Thyroid gland (tissue), 4 donors: Measurements from ENCODE around the gene MAST3. TPM values are rescaled to one million over a fixed set of nuclear protein-coding genes. Genes with fewer than 3 reads are reported as not detected.

Source experiments
- DNase-seq, 2 donors: peaks; one replicate each; pipeline ENCODE4 v3.0.0-alpha.2; 2019
- H3K27ac ChIP-seq, 3 donors: fragments of 200-600 bp; sonication (generic); 1 replicate in 2 of 3; 2 replicates in 1 of 3; pipeline ENCODE4 v1.5.1; 2016 to 2019; ENCODE audit warnings: mild to moderate bottlenecking in 1 of 3, moderate library complexity in 1 of 3
- H3K27me3 ChIP-seq: fragments of 200-600 bp; sonication (generic); one replicate; pipeline ENCODE4 v1.5.1; 2019
- H3K36me3 ChIP-seq, 2 donors: fragments of 200-600 bp; sonication (generic); one replicate each; pipeline ENCODE4 v1.5.1; 2016 to 2019
- H3K4me1 ChIP-seq, 2 donors: fragments of 200-600 bp; sonication (generic); one replicate each; pipeline ENCODE4 v1.5.1; 2017 to 2019
- H3K4me3 ChIP-seq, 3 donors: fragments of 200-600 bp; sonication (generic); replicated peaks in 1 of 3; 1 replicate in 2 of 3; 2 replicates in 1 of 3; pipeline ENCODE4 v1.5.1; 2016; ENCODE audit warnings: mild to moderate bottlenecking in 1 of 3
- H3K9me3 ChIP-seq: fragments of 200-600 bp; sonication (generic); one replicate; pipeline ENCODE4 v1.5.1; 2017
- POLR2A ChIP-seq, 2 donors: fragments of 450-650 bp; IDR thresholded peaks; one replicate each; pipeline ENCODE4 v1.6.1; 2017; ENCODE audit warnings: antibody characterized with exemption in 2 of 2, mild to moderate bottlenecking in 2 of 2, moderate library complexity in 1 of 2
- WGBS, 2 donors: methylation state at CpG; one replicate each; pipeline ENCODE4 v1.1.5; 2017; 5-methylcytosine and 5-hydroxymethylcytosine counted together
- intact Hi-C: fragments of 100-400 bp; cut with DNase I; formaldehyde crosslinking; loops from one replicate; pipeline ENCODE4 v1.15.1; 2023
- small RNA-seq: library from RNA; depleted of rRNA; stranded (forward); fragments of <200 nt; gene quantifications from one replicate; pipeline ENCODE3, GENCODE V24; 2016
- total RNA-seq, 4 donors: library from RNA; depleted of rRNA; stranded (reverse); fragments of >200 nt; gene quantifications; one replicate each; pipeline ENCODE4 v1.2.3, GENCODE V29; 2016
- TF ChIP-seq, protein P1 (sequence below), 6 experiments: fragments of 200-600 bp in 3 of 6; fragments of 450-650 bp in 3 of 6; sonication (generic) in 3 of 6; IDR thresholded peaks; one replicate each; pipeline ENCODE4 v1.5.1; 2016 to 2019; ENCODE audit warnings: antibody characterized with exemption in 6 of 6, mild to moderate bottlenecking in 2 of 6, inconsistent platforms in 1 of 6, moderate library complexity in 1 of 6

Gene MAST3
- total RNA-seq, 4 donors from 2014 or later = 4.8 to 5.6 (median 5.0) TPM

DNA sequence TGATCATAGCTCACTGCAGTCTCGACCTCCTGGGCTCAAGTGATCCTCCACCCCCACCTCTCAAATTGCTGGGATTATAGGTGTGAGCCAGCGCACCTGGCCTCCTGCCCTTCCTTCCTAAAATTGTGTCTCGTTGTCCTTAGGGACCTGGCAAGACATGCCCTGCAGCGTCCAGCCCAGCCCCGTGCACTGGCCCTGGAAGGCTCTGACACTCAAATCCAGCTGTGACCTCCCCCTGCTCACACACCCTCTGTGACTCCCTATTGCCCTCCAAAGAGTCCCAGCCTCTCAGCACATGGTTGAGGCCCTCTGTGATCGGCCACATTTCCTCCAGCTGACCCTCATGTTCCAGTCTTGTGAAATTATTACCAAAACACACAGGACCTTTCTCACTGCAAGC is 100.4 kb downstream of the MAST3 start:
- H3K27ac ChIP-seq = no peak overlapping the region
- DNase-seq = no peak
- H3K4me3 ChIP-seq = no peak overlapping the region
- H3K36me3 ChIP-seq = peaks cover 0 to 14% of the 10 kb centered on the region in 2 donors
- no peaks in the 10 kb centered on the region for H3K9me3 ChIP-seq
- peaks cover 17 to 19% of the 10 kb centered on the region in 2 donors for H3K4me1 ChIP-seq
- no peak for TF ChIP-seq POLR2A (IDR thresholded peaks at IDR 0.05)
- TF ChIP-seq, protein P1, sequence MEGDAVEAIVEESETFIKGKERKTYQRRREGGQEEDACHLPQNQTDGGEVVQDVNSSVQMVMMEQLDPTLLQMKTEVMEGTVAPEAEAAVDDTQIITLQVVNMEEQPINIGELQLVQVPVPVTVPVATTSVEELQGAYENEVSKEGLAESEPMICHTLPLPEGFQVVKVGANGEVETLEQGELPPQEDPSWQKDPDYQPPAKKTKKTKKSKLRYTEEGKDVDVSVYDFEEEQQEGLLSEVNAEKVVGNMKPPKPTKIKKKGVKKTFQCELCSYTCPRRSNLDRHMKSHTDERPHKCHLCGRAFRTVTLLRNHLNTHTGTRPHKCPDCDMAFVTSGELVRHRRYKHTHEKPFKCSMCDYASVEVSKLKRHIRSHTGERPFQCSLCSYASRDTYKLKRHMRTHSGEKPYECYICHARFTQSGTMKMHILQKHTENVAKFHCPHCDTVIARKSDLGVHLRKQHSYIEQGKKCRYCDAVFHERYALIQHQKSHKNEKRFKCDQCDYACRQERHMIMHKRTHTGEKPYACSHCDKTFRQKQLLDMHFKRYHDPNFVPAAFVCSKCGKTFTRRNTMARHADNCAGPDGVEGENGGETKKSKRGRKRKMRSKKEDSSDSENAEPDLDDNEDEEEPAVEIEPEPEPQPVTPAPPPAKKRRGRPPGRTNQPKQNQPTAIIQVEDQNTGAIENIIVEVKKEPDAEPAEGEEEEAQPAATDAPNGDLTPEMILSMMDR (IDR thresholded peaks at IDR 0.05) = no peak
- intact Hi-C loops = no loop called here
- H3K27me3 ChIP-seq = no peaks in the 10 kb centered on the region
- WGBS, 2 donors = 73 to 79% methylated on average over 6 of the region's 6 CpGs

DNA sequence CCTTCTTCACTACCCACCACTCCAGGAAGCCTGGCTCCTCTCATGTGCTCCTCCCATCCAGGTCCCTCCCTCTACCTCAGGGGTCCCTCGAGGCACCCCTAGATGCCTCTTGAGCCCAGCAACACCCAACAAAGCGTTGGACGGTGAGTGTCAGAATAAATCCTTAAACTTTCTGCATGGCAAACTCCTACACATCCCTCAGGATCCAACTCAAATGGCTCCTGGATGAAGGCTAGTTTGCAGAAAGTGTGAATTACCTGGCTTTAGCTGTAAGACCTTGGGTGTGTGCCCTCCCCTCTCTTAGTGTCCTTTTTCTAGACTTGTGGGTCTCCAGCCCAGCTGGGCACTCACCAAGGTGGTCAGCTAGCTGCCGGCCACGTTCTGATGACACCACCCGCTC is 100.8 kb downstream of the MAST3 start:
- H3K27me3 ChIP-seq = no peaks in the 10 kb centered on the region
- peaks cover 21 to 24% of the 10 kb centered on the region in 2 donors for H3K4me1 ChIP-seq
- peaks cover 0 to 14% of the 10 kb centered on the region in 2 donors for H3K36me3 ChIP-seq
- no peak overlapping the region for H3K4me3 ChIP-seq
- TF ChIP-seq, protein P1 (IDR thresholded peaks at IDR 0.05) = no peak
- TF ChIP-seq POLR2A (IDR thresholded peaks at IDR 0.05) = no peak
- intact Hi-C loops = no loop called here
- 91 to 93% methylated on average over 6 of the region's 6 CpGs for WGBS, 2 donors
- H3K9me3 ChIP-seq = no peaks in the 10 kb centered on the region
- no peak for DNase-seq
- H3K27ac ChIP-seq = no peak overlapping the region

Small RNAs within 50 kb of the gene (small RNA-seq; reads per million reads assigned to genes)
- not detected for gene IFI30

Other genes starting within 250 kb of the MAST3 start
- 10 to 100 TPM in 1 of 4 donors, 1 to 10 TPM in 3; 1.8 to 12.3 (median 5.2) TPM for gene JAK3, start 249.8 kb upstream of the MAST3 start, total RNA-seq
- 1,000 to 10,000 TPM in 2 of 4 donors, 100 to 1,000 TPM in 2; 718 to 1,678 (median 1,197) TPM for gene RPL18A, start 237.9 kb upstream of the MAST3 start, total RNA-seq
- gene SLC5A5, start 225.8 kb upstream of the MAST3 start, total RNA-seq = 1 to 10 TPM in 3 of 4 donors, under 1 TPM in 1; 0.34 to 4.3 (median 2.6) TPM
- 10 to 100 TPM; 35.7 to 65.6 (median 51.9) TPM for gene CCDC124, start 164.8 kb upstream of the MAST3 start, total RNA-seq
- under 1 TPM in 1 of 4 donors, not detected in 3; 0.22 TPM for gene KCNN1, start 130.7 kb upstream of the MAST3 start, total RNA-seq
- gene ARRDC2, start 89.6 kb upstream of the MAST3 start, total RNA-seq = 100 to 1,000 TPM in 2 of 4 donors, 10 to 100 TPM in 2; 51.1 to 120 (median 82.8) TPM
- gene IL12RB1, start 10.8 kb upstream of the MAST3 start, total RNA-seq = 1 to 10 TPM in 1 of 4 donors, under 1 TPM in 1, not detected in 2; 0.93 to 1.1 TPM
- 10 to 100 TPM; 14.4 to 33.0 (median 19.8) TPM for gene PIK3R2, start 55.4 kb downstream of the MAST3 start, total RNA-seq
- gene IFI30, start 76.0 kb downstream of the MAST3 start, total RNA-seq = 10 to 100 TPM; 36.3 to 58.4 (median 40.1) TPM
- 10 to 100 TPM in 3 of 4 donors, 1 to 10 TPM in 1; 4.7 to 57.7 (median 29.3) TPM for gene MPV17L2, start 95.4 kb downstream of the MAST3 start, total RNA-seq
- gene RAB3A, start 106.3 kb downstream of the MAST3 start, total RNA-seq = 1 to 10 TPM in 2 of 4 donors, under 1 TPM in 1, not detected in 1; 0.40 to 2.5 (median 2.0) TPM
- 1 to 10 TPM in 1 of 4 donors, under 1 TPM in 2, not detected in 1; 0.27 to 1.4 (median 0.92) TPM for gene PDE4C, start 128.7 kb downstream of the MAST3 start, total RNA-seq
- gene IQCN, start 176.7 kb downstream of the MAST3 start, total RNA-seq = 10 to 100 TPM in 1 of 4 donors, 1 to 10 TPM in 3; 5.7 to 17.0 (median 8.9) TPM
- 100 to 1,000 TPM; 193 to 394 (median 316) TPM for gene JUND, start 183.8 kb downstream of the MAST3 start, total RNA-seq
- 100 to 1,000 TPM in 2 of 4 donors, 10 to 100 TPM in 2; 55.2 to 203 (median 140) TPM for gene LSM4, start 225.3 kb downstream of the MAST3 start, total RNA-seq
- gene PGPEP1, start 242.8 kb downstream of the MAST3 start, total RNA-seq = 10 to 100 TPM; 23.5 to 44.0 (median 27.9) TPM